Measurements from ENCODE around the gene RBFOX2.

DNA sequence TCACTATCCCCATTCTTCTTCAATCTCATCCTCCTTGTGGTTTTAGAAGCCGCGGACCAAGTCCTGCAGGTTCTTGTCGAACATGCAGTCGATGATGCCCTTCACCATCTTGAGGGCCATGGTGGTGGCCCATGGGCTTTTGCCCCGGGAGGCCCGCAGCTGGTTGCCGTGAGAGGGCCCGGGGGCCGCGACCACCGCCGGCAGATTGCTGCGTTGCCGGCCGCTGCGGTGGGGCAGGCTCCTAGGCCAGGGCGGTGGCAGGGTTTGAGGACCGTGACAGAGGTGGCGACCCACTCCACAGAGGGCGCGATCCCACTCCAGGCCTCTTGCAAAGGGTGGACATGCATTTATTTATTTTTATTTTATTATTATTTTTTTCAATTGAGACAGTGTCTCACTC, 244.0 kb downstream of the RBFOX2 start:
- no peak for TF ChIP-seq POLR2A (IDR thresholded peaks at IDR 0.05)
- TF ChIP-seq CTCF (IDR thresholded peaks at IDR 0.05): no peak

Data from adrenal gland (tissue), 5 donors.